GM21576 (cell line): ENCODE measurements around the gene IRF8.
"Not testable (repeated sequence)": the region's sequence is repeated elsewhere in the genome, so short reads cannot be mapped to it uniquely, and the experiment has no call there.

Experiments
- ATAC-seq: cut with Tn5 transposase; IDR thresholded peaks from one replicate; pipeline ENCODE4 v1.9.1; 2021; ENCODE audit warnings: mild to moderate bottlenecking, moderate library complexity; ENCODE audit not compliant: unreplicated experiment

Gene IRF8

DNA sequence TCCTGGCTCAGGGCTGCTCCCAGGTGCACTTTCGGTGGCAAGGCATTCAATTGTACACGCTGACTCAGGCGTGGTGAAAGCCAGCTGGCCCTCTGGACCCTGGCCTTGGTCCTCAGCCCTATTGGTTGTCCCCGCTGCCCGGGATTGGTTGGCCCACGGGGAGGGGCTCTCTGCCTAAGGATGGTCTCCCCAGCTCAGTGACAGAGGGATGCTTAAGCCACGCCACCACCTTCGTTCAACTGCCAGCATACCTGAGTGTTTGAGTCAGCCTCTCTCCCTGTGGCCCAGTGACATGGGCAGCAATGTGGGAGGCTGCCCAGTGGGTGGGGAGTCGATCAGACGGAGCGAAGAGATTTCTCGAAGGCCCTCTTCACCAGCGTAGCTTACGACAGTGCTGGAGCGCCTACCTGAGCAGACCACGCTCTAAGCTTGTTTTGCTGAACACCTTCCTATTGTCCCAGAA, 30.3 kb downstream of the IRF8 start:
- ATAC-seq, result no peak

DNA sequence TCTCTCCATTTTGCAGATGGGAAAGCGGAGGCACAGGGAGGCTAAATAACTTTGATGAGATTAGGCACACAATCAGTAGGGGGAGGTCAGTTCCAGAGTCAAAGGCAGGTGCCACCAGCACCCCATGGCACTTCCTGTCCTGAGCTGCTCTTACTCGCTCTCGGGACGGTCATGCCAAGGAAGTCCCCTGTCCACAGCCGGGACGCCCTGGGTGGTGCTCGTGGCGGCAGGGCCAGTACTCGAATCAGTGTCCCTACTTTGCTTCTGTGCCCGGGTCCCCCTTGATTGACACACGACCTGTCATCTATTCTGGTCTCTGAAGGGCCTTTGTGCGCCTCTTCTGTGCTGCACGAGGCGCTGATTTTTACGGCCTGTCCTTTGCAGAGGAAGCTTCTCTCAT, 31.3 kb downstream of the IRF8 start:
- ATAC-seq, result no peak

DNA sequence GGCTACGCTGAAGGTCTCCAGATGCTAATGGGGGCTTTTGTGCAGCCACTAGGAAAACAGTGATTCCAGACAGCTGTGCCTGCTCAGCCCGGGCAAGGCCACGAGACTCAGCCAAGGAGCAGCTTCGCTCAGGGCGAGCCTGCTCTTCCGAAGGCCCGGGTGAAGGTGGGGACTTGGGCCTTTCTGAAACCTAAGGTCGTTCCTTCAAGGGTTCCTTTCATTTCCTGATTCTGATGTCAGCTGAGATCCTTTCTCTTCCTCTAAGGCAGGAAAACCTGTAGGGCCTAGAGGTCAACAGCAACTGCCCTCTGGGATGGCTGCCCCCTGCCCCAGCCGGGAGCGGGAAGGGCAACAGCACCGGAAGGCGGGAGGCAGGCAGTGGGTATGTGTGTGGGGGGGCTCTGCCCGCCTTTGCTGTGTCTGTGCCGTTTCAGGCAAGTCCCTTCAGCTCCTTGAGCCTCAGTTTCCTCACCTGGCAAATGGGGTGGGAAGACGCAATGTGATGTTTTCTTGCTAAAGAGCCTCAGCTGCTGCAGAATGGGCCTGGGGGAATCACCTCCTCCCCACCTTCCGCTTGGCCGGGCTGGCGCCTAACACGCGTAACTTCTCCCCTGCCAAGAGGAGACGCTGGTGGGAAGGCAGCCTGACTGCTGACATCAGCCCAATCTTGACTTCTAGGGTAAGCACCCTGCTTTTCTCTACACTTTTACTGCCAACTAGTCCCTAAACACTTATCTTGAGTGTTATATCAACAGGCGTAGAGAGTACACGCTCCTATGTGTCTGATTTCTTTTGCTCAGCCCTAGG, 32.8 kb downstream of the IRF8 start:
- ATAC-seq, result no peak

DNA sequence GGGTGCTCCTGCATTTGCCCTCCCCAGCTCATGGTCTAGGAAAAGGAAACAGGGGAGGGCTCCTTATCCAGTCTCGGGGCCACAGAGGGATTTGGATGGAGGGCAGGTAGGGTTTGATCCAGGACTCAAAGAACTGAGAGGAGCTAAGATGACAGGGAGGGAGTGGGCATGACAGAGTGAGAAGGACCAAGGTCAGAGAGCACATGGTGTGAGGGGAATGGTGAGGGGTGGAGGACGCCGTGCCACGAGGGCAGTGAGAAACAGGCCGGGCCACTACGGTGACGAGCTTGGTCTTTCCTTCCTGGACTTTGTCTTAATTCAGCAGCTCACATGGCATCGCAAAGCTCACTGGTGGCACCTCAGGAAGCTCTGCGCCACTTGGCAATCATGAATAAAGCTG, 35.2 kb downstream of the IRF8 start:
- no peak for ATAC-seq

DNA sequence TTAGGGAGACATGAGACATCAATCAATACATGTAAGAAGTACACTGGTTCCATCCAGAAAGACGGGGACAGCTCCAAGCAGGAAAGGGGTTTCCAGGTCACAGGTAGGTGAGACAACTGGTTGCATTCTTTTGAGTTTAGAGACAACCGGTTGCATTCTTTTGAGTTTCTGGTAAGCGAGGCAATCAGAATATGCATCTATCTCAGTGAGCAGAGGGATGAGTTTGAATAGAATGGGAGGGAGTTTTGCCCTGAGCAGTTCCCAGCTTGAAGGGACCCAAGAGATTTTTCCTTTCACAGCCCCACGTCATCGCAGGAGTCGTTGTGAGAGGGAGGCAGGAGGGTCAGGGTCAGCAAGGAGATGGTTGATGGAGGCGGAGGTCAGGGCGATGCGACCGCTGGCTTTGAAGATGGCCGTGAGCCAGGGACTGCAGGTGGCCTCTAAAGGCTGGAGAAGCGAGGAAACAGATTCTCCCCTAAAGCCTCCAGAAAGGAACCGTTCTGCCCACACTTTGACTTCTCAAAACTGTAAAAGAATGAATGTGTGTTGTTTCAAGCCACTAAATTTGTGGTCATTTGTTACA, 36.5 kb downstream of the IRF8 start:
- no peak for ATAC-seq

DNA sequence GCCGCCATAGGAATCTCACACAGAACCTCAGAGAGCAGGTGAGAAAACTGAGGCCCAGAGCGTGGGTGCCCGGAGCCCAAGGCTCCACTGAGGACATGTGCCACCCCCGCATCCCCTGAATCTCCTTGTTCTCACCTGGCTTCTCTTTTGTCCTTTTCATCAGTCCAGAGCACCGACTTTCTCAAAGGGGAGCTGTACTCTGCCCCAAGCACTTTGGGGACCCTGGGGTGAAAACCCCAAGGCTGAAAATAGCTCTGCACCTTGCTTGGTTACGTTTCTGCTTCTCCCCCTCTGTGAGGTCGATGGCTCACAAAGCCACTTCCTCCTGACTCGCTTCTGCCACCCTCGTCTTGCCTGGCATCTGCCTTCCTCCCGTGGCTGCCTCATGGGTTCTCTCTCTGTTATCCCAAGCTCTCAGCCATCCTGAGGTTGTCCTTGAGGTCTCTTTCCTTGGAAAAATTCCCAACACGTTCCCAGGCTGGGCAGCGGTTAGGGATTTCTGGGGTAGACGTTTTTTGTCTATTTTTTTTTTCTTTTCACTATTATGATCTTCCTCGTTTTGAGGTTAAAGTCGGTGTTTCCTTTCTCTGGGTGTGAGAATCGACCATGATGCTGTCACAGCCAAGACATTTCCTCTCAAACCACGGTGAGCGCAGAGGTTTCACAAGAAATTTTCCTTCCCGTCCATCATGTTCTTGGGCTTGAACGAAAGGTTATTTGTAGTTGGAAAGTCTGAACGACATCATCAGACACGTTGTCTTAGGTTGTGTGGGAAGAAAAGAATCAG, 37.2 kb downstream of the IRF8 start:
- peak; percentile 62 for ATAC-seq

DNA sequence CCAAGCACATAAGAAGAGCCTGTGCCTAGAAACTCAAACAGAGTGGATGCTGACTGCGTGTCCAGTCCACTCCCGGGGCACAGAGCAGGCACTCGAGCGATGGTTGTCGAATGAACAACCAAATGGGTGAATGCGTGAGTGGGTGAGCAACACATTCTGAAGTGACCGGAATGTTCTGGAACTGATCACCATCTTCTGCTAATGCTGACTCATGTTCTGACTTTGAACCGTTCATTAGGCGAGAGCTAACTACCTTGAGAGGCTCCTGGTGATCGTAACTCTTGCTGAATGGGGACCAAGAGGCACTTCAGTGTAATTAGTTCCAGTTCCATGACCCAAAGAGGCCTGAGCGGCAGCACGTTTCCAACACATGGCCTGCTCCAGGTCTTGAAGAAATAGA, 37.9 kb downstream of the IRF8 start:
- ATAC-seq, result no peak

DNA sequence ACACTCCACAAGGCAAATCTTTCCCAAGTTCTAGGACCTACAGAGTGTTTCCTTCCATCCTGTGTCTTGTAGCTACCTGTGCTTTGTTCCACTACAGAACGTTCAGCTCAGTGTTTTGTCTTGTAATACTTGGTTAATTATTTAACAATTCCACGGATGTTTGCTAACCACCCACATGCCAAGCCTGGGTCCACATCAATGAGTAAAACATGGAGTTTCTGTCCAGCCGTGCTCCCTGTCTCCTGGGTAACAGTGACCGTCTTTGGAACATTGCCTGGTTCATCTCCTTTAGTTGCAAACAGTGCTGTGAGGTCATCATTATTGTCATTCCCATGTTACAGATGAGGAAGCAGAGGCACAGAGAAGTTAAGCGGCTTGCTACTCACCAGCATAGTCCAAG, 41.3 kb downstream of the IRF8 start:
- no peak for ATAC-seq

DNA sequence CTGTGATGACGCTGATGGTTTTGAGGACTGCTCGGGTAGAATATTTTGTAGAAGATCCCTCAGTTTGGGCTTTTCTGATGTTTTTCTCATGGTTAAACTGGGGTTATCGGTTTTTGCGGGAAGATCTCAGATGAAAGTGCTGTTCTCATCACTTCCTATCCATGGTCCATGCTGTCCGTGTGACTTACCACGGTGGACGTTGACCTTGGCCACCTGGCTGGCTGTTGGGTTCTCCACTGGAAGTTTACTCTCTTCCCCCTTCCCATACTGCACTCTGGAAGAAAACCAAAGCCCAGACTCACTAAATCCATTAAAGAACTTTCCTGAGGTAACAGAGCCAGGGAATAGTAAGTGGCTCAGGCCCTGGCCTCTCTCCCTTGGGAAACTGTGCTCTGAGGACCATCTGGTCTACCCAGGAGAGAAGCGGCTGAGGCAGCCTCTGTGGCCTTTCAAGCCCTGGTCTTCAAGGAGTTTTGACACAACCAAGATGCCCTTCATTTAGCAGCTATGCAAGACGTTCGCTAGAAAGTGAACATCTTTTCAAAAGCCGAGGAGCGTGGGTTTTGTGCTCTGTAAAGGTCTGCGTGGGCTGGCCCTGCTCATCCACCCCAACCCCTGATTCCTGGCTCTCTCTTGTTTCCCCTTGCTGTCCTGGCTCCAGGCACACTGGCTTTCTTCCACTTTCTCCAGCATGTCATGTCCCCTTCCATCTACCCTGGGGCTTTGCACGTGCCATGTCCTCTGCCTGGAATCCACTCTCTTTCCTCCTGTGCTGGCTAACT, 43.1 kb downstream of the IRF8 start:
- no peak for ATAC-seq

DNA sequence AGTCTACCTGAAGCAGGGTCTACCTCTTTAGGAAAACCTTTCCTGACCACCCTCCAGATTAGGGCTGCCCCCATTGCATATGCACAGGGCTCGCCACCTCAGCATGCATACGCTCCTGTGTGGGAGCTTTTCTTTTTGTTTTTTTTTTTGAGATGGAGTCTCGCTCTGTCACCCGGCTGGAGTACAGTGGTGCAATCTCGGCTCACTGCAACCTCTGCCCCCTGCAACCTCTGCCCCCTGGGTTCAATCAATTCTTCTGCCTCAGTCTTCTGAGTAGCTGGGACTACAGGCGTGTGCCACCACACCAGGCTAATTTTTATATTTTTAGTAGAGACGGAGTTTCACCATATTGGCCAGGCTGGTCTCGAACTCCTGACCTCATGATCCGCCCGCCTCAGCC, 43.7 kb downstream of the IRF8 start:
- not testable (repeated sequence) for ATAC-seq

DNA sequence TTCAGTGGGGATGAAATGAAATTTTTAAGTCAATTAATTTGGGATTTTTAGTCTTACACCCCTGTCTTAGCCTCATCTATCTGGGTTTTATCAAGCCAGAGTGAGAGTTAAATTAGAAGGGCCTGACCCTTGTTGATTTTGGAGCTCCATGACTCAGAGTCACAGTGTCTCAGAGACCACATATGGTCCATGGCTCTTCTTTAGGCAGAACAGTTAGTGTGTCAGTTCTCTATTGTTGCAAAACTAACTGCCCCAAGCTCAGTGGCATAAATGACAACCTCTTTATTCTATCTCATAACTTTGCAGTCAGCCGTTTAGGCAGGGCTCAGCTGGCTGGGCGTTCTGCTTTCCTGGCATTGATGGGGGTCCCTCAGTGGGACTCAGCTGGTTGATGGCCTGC, 44.7 kb downstream of the IRF8 start:
- ATAC-seq, result no peak

DNA sequence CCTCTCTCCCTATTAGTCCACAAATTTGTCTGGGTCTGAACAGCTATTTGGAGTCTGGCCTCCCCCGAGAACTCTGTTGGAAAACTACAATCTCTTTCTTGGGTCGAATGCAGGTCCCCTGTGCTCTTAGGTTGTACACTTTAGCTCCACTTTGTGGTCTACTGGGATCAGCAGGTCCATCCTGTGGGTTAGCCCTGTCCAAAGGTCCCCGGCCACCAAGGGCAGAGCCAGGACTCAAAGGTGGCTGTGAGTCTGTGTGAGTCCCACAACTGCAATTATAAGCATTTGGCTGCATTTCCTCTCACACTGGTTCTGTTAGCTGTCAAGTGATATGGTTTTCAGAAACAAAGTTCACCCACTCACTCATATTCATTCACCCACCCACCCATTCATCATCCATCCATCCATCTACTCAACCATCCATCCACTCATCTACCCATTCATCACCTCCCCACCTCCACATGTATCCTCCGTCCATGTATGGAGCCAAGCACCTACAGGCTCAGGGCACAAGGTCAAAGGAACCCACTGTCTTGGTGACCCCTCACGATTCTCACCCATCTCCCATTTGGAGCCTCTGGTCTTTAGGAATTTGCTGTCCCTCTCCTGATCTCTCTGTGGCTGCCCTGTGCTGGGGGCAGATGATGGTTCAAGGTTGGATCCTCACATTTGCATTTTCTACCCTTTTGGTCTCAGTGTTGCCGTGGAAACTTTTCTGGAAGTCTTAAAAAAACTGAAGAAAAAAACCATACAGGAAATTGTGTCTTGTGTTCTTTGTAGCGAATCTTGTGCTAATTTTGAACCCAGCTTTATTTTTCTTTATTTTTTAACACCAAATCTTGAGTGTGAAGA, 45.8 kb downstream of the IRF8 start:
- no peak for ATAC-seq

DNA sequence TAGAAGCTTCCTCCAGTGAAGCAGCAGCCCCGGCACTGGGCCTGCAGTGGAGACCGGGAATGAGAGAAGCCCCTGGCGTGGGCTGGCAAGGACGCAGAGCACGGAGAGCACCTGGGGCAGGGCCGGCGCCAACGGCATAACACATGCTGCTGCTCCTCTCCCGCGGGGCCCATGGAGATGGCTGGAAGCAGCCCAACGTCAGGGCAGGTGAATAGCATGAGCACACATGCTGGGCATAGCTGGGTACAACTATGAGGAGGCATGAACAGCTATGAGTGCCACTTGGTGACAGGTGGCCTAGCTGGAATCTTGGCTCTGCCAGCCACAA, 46.4 kb downstream of the IRF8 start:
- no peak for ATAC-seq

DNA sequence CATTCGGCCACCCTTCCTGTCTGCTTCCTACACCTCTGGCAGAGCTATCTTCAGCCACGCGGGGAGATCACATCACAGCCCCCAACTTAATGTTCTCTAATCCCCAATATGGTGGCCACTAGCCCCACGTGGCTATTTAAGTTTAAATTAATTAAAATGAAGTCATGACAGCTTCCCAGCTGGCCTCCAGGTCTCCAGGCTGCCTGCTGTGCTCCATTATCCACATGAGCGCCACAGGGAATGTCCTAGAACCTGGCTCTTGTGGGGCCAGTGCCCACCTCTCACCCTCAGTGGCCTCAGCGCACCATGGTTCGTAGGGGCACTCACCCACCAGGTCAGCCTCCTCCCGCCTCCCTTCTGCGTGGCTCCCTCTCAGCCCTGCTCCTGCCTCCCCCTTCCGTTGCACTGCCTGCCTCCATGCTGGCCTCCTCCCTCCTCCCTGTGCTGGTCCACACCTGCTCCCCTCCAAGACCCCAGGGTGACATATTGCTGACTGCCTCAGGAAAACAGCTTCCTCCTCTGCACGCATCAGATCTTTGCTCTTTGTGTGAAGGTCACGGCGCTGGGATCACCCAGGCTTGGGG, 47.7 kb downstream of the IRF8 start:
- ATAC-seq, result no peak

DNA sequence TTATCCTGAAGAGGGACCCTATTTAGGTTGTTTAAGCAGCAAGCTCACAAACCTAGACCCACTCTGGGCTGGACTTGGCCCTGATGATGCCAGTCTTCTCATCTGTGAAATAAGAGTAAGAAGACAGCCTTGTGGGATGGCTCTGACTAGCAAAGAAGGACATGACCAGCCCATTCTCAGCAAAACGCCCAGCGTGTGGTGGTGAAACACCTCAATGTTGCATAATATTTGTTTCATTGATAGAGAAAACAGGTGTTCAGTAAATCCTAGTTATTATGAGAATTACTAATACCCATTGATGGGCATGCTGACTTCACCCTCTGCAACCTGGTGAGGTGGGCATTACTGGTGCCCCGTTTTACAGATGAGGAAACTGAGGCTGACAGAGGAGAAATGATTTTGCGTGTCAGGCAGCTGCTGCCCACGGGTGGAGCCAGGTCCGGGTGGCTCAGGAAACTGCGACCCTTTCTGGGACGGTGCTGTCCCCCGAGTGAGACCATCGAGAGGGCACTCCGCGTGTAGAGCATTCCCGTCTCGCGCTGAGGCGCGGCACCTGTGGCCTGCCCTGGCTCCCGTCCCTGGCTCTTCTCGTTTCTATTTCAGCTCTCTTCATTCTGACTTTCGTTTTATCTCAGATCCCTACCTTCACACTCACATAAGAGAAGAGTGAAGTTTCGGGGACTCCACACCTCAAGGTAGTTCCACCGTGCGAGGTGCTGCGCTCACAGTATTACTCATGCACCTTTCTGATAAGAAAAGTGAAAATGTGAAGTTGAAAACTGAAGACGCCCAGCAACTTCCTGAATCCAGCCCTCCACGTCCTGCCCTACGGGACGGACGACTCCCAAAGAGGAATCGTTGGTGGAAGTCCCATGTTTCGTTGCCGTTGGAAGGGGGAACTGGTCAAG, 48.5 kb downstream of the IRF8 start:
- ATAC-seq, result peak; percentile 63

DNA sequence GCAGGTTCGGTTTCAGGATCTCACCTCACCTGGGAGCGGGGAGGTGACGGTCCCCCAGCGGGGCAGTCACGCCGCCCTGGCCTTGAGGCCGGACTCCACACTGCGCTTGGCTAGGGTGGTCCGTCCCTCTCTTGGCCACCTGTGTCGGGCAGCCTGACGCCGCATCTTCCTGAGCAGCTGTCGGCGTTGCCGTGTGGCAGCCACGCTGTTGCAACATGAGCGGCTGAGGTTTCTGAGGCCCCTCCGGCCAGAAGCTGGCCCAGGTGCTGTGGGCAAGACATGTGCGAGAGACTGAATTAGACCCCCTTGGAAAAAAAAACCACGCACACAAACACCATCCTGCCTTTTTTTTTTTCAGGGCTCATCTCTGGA, 49.2 kb downstream of the IRF8 start:
- ATAC-seq, result peak; percentile 26

DNA sequence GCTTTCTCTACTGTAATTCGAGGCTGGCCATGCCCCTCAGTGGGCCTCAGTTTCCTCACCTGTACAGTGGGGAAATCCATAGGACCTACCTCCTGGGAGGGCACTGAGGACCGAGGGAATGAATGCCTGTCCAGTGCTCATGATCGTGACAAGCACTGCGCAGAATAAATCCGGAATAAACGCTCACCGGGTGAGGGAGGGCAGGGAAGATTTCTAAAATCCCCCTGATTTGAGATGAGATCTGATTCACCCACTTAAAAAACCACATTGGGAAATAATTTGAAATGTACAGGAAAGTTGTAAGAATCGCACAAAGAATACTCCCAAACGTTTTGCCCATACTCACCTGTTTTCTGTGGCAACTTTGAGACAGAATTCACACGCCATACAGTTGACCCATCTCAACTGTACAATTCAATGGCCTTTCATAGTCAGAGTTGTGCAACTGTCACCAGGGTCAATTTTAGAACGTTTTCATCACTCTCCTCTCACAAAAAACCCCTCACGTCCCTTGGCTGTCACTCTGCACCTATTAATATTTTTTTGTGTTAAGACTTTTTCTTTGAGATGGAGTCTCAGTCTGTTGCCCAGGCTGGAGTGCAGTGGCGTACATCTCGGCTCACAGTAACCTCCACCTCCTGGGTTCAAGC, 49.8 kb downstream of the IRF8 start:
- no peak for ATAC-seq

DNA sequence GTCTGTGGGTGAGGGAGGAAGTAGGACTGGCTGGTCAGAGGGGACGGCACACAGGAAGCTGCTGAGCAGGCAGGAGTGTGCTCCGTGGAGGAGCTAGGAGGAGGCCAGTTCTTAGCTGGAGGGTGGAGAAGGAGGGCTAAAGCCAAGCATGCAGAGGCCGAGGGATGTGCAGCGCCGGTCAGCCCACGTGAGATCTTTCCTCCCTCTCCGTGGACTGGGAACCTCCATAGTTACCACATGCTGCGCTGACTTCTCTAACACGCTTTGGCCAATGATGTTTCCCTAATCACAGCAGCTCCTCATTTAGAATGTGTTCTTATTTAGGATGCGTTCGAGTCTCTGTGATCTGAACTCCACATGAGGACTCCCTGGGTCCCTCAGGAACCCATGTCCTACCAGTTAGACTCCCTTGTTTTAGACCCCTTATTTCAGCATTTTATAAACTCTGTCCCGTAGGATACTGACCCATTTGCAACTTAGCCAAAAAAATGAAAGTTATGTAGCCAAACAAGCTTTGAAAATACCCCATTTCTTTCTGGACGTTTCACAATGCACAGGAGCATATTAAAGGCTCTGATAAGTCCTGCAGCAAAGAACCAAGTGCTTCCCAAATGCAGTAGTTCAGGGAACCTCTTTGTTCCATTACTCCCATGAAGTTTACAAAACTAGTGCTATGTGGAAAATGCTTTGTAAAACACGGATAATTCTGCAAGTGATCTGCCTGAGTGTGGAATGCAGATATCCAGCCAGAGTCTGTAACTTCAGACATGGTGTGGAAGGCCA, 51.4 kb downstream of the IRF8 start:
- no peak for ATAC-seq
